Measurements from ENCODE around the gene AUH. TPM values are rescaled to one million over a fixed set of nuclear protein-coding genes. Genes with fewer than 3 reads are reported as not detected.

AUH gene
- total RNA-seq, 4 donors from 2014 or later: 26.4 to 34.3 (median 31.2) TPM

DNA sequence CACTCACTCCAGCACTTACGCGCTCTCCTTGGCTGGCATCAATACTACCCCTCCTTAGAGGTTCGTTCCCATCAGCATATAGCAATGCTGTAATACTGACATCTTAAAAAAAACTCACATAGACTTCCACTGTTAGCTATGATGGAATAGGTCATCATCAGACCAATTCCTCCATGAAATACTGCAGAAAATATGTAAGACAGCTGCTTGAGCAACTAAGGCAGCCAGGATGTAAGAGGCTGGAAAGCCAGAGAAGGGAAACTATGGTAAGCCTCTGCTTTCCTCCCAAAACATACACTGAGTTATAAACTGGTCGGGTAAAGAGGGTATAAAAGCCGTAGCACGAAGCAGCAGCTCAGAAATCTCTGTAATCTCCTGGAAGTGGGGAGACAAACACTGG is 33.5 kb downstream of the AUH start:
- TF ChIP-seq CTCF (IDR thresholded peaks at IDR 0.05): no peak
- ATAC-seq (ENCODE audit: low FRiP score) (no peak), DNase-seq (ENCODE audit: low spot score) (no peak)

DNA sequence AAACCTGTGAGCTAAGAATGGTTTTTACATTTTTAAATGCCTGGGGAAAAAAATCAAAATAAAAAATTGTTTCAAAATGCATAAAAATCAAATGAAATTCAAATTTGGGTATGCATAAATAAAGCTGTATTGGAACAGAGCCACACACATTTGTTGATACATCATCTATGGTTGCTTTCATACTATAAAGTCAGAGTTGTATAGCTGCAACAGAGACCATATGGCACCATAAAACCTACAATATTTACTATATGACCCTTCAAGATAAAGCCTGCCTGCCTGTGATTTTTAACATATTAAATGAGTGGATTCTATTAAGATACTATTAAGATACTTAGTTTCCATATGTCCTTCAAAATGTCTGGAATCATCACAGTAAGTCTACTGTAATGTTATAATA is 40.0 kb downstream of the AUH start:
- DNase-seq (ENCODE audit: low spot score) (no peak), ATAC-seq (ENCODE audit: low FRiP score) (no peak)

GRCh38 chr9:91320299-91320698 is 41.4 kb downstream of the AUH start:
- no peak for TF ChIP-seq CTCF (IDR thresholded peaks at IDR 0.05)
- DNase-seq (ENCODE audit: low spot score) (no peak), ATAC-seq (ENCODE audit: low FRiP score) (no peak)

More for the DNA sequence above, 40.0 kb downstream of the AUH start:
- TF ChIP-seq CTCF (IDR thresholded peaks at IDR 0.05): no peak

GRCh38 chr9:91316093-91316492 is 45.6 kb downstream of the AUH start:
- ATAC-seq (ENCODE audit: low FRiP score) (no peak), DNase-seq (ENCODE audit: low spot score) (no peak)
- no peak for TF ChIP-seq CTCF (IDR thresholded peaks at IDR 0.05)

GRCh38 chr9:91315191-91315590 is 46.5 kb downstream of the AUH start:
- ATAC-seq (ENCODE audit: low FRiP score) (no peak), DNase-seq (ENCODE audit: low spot score) (no peak)
- TF ChIP-seq CTCF (IDR thresholded peaks at IDR 0.05): no peak

GRCh38 chr9:91312717-91313325 is 48.9 kb downstream of the AUH start:
- ATAC-seq (ENCODE audit: low FRiP score): no peak
- DNase-seq (ENCODE audit: low spot score): no peak

More at GRCh38 chr9:91312717-91313325, 48.9 kb downstream of the AUH start:
- no peak for TF ChIP-seq CTCF (IDR thresholded peaks at IDR 0.05)

All from omental fat pad (tissue), 4 donors.